GM12864 (cell line): ENCODE measurements around the gene KCNT1.

Experiments
- DNase-seq: peaks from one replicate; pipeline ENCODE4 v3.0.0-alpha.2; 2011; ENCODE audit warnings: low read depth
- H3K4me3 ChIP-seq: 2 replicates; pipeline ENCODE4 v1.5.1; 2011; ENCODE audit warnings: mild to moderate bottlenecking, low read depth, low read length, control low read depth
- CTCF ChIP-seq: IDR thresholded peaks from 2 replicates; pipeline ENCODE4 v1.5.1; 2011; ENCODE audit warnings: low read depth, mild to moderate bottlenecking, moderate library complexity, low read length, control low read depth, inconsistent platforms; ENCODE audit errors: missing control alignments

Gene KCNT1

GRCh38 chr9:135751501-135751900, 49.5 kb downstream of the KCNT1 start:
- no peak overlapping the region for H3K4me3 ChIP-seq
- DNase-seq = no peak
- no peak for TF ChIP-seq CTCF

GRCh38 chr9:135752281-135753204, 50.6 kb downstream of the KCNT1 start:
- no peak for DNase-seq
- no peak overlapping the region for H3K4me3 ChIP-seq
- no peak for TF ChIP-seq CTCF

- H3K4me3 ChIP-seq = no peak overlapping the region
- TF ChIP-seq CTCF = no peak
- no peak for DNase-seq
Observed at GRCh38 chr9:135753391-135754105, 51.6 kb downstream of the KCNT1 start.

GRCh38 chr9:135756576-135756975, 54.6 kb downstream of the KCNT1 start:
- DNase-seq = no peak
- TF ChIP-seq CTCF = no peak

GRCh38 chr9:135757356-135757755, 55.4 kb downstream of the KCNT1 start:
- H3K4me3 ChIP-seq = no peak overlapping the region
- TF ChIP-seq CTCF = no peak
- DNase-seq = no peak

More at GRCh38 chr9:135756576-135756975, 54.6 kb downstream of the KCNT1 start:
- H3K4me3 ChIP-seq = no peak overlapping the region

- DNase-seq = no peak
- H3K4me3 ChIP-seq = no peak overlapping the region
- TF ChIP-seq CTCF = no peak
Observed at GRCh38 chr9:135758056-135758455, 56.1 kb downstream of the KCNT1 start.
